HepG2 (cell line): ENCODE measurements around the gene NUDT15. TPM values are rescaled to one million over a fixed set of nuclear protein-coding genes. Genes with fewer than 3 reads are reported as not detected.
A peak's percentile ranks its signal among the peaks of the same experiment; 100 is the strongest.

ENCODE experiments used
- AHR ChIP-seq: IDR thresholded peaks from 2 replicates; pipeline ENCODE4 v1.6.1; 2018; ENCODE audit warnings: missing genetic modification reagents, missing compliant biosample characterization
- CBX1 ChIP-seq: IDR thresholded peaks from one replicate; pipeline ENCODE4 v1.6.1; 2016; ENCODE audit warnings: antibody characterized with exemption, low read depth
- CTCF ChIP-seq: sonication (generic); formaldehyde crosslinking; IDR thresholded peaks from 2 replicates; pipeline ENCODE4 v1.5.0; 2020; ENCODE audit warnings: mild to moderate bottlenecking, missing genetic modification reagents, moderate library complexity
- EEA1 ChIP-seq: sonication (generic); formaldehyde crosslinking; IDR thresholded peaks from 2 replicates; pipeline ENCODE4 v1.5.1; 2020; ENCODE audit warnings: mild to moderate bottlenecking, missing genetic modification reagents, borderline replicate concordance
- FOXJ3 ChIP-seq: sonication (generic); formaldehyde crosslinking; IDR thresholded peaks from 2 replicates; pipeline ENCODE4 v1.4.0; 2020; ENCODE audit warnings: missing genetic modification reagents, mild to moderate bottlenecking, borderline replicate concordance
- HMG20A ChIP-seq: IDR thresholded peaks from 2 replicates; pipeline ENCODE4 v1.6.1; 2016; ENCODE audit warnings: borderline replicate concordance
- HNRNPK ChIP-seq: fragments of 200-400 bp; formaldehyde crosslinking; IDR thresholded peaks from 2 replicates; pipeline ENCODE4 v1.6.1; 2018; ENCODE audit warnings: low read length, low read depth, moderate library complexity, mild to moderate bottlenecking; ENCODE audit not compliant: poor library complexity, severe bottlenecking
- HOXD1 ChIP-seq: sonication (generic); formaldehyde crosslinking; IDR thresholded peaks from 2 replicates; pipeline ENCODE4 v1.5.0; 2020; ENCODE audit warnings: missing genetic modification reagents
- JUND ChIP-seq: sonication (generic); formaldehyde crosslinking; IDR thresholded peaks from 2 replicates; pipeline ENCODE4 v1.8.0; 2022; ENCODE audit warnings: mild to moderate bottlenecking, missing genetic modification reagents
- MLLT10 ChIP-seq: sonication (generic); formaldehyde crosslinking; IDR thresholded peaks from 2 replicates; pipeline ENCODE4 v1.4.0; 2020; ENCODE audit warnings: missing genetic modification reagents
- MTF1 ChIP-seq: sonication (generic); formaldehyde crosslinking; IDR thresholded peaks from 2 replicates; pipeline ENCODE4 v1.5.0; 2020; ENCODE audit warnings: missing genetic modification reagents
- NFYB ChIP-seq: sonication (generic); formaldehyde crosslinking; IDR thresholded peaks from 2 replicates; pipeline ENCODE4 v1.4.0; 2020; ENCODE audit warnings: missing genetic modification reagents
- PHF8 ChIP-seq: sonication (generic); formaldehyde crosslinking; IDR thresholded peaks from 2 replicates; pipeline ENCODE4 v1.5.0; 2020; ENCODE audit warnings: missing genetic modification reagents
- SNAPC2 ChIP-seq: sonication (generic); formaldehyde crosslinking; IDR thresholded peaks from 2 replicates; pipeline ENCODE4 v1.8.1; 2022; ENCODE audit warnings: mild to moderate bottlenecking, missing genetic modification reagents
- TGIF2 ChIP-seq: IDR thresholded peaks from 2 replicates; pipeline ENCODE4 v1.6.1; 2016; ENCODE audit warnings: control low read depth, missing compliant biosample characterization
- THRA ChIP-seq: sonication (generic); formaldehyde crosslinking; IDR thresholded peaks from 2 replicates; pipeline ENCODE4 v1.4.0; 2020; ENCODE audit warnings: missing genetic modification reagents, borderline replicate concordance
- ZBTB7B ChIP-seq: sonication (generic); formaldehyde crosslinking; IDR thresholded peaks from 2 replicates; pipeline ENCODE4 v1.4.0; 2020; ENCODE audit warnings: missing genetic modification reagents
- ZMYM2 ChIP-seq: sonication (generic); formaldehyde crosslinking; IDR thresholded peaks from 2 replicates; pipeline ENCODE4 v1.8.0; 2022; ENCODE audit warnings: mild to moderate bottlenecking, missing genetic modification reagents
- ZNF274 ChIP-seq: sonication (generic); formaldehyde crosslinking; IDR thresholded peaks from 2 replicates; pipeline ENCODE4 v1.5.1; 2020; ENCODE audit warnings: mild to moderate bottlenecking, missing genetic modification reagents
- ZNF451 ChIP-seq: sonication (generic); formaldehyde crosslinking; IDR thresholded peaks from 2 replicates; pipeline ENCODE4 v1.5.0; 2020; ENCODE audit warnings: mild to moderate bottlenecking, missing genetic modification reagents
- ZNF510 ChIP-seq: sonication (generic); formaldehyde crosslinking; IDR thresholded peaks from 2 replicates; pipeline ENCODE4 v1.4.0; 2020; ENCODE audit warnings: low read depth, mild to moderate bottlenecking, missing genetic modification reagents
- polyA plus RNA-seq, 8 experiments: library from polyadenylated mRNA; depleted of rRNA in 3 of 8; stranded (reverse) in 7 of 8; unstranded in 1 of 8; fragments of >200 nt; fragmentation: Illumina TruSeq in 4 of 8; extraction: Trizol in 4 of 8; gene quantifications; 2 replicates each; pipeline versions ENCODE4 v1.2.1 to v1.2.3, GENCODE V29; 2011 to 2016; ENCODE audit warnings: low read depth in 4 of 8, missing spikeins in 1 of 8, mixed read lengths in 1 of 8; ENCODE audit not compliant: insufficient read depth in 1 of 8
- total RNA-seq, 5 experiments: library from RNA; depleted of rRNA; stranded (reverse); fragments of >200 nt; fragmentation: Illumina TruSeq; extraction: Trizol; gene quantifications; 2 replicates each; pipeline ENCODE4 v1.2.3, GENCODE V29; 2016; ENCODE audit warnings: low read depth in 1 of 5
- TF ChIP-seq, protein P1 (sequence below): sonication (generic); formaldehyde crosslinking; IDR thresholded peaks from 2 replicates; pipeline ENCODE4 v1.8.0; 2022; ENCODE audit warnings: missing genetic modification reagents, mild to moderate bottlenecking, inconsistent platforms, borderline replicate concordance
- TF ChIP-seq, protein P2 (sequence below): sonication (generic); formaldehyde crosslinking; IDR thresholded peaks from 2 replicates; pipeline ENCODE4 v1.5.0; 2020; ENCODE audit warnings: missing genetic modification reagents
- TF ChIP-seq, protein P3 (sequence below): sonication (generic); formaldehyde crosslinking; IDR thresholded peaks from 2 replicates; pipeline ENCODE4 v1.4.0; 2020; ENCODE audit warnings: mild to moderate bottlenecking, missing genetic modification reagents

NUDT15 gene
- total and polyA plus RNA-seq, 2 of the 13 experiments (the other 11 are each of a cell fraction or from before 2014, with no cell fraction given): 21.3 to 47.3 TPM

GRCh38 chr13:48094781-48095502 is 57.4 kb downstream of the NUDT15 start, which contains the start of gene MED4 (continued):
- 0 out of 2 replicates have a peak, but pooled peaks have one; percentile 21 for TF ChIP-seq MTF1 (CRISPR knock-in tag)
- peak; percentile 24; the same call in 1 of the 2 replicates for TF ChIP-seq HMG20A (CRISPR knock-in tag)
- TF ChIP-seq THRA (CRISPR knock-in tag): peak; percentile 74
- peak; percentile 88 for TF ChIP-seq AHR (CRISPR knock-in tag)
- peak; percentile 96 for TF ChIP-seq CTCF (CRISPR knock-in tag)
- peak; percentile 66 for TF ChIP-seq ZNF274 (CRISPR knock-in tag)
- no peak for TF ChIP-seq EEA1
- peak; percentile 63; the same call in 1 of the 2 replicates for TF ChIP-seq HOXD1 (CRISPR knock-in tag)
- TF ChIP-seq JUND (CRISPR knock-in tag): peak; percentile 55; the same call in 1 of the 2 replicates
- 0 out of 2 replicates have a peak, but pooled peaks have one; percentile 35 for TF ChIP-seq NFYB (CRISPR knock-in tag)
- peak; percentile 14 for TF ChIP-seq HNRNPK
- TF ChIP-seq, protein P1, sequence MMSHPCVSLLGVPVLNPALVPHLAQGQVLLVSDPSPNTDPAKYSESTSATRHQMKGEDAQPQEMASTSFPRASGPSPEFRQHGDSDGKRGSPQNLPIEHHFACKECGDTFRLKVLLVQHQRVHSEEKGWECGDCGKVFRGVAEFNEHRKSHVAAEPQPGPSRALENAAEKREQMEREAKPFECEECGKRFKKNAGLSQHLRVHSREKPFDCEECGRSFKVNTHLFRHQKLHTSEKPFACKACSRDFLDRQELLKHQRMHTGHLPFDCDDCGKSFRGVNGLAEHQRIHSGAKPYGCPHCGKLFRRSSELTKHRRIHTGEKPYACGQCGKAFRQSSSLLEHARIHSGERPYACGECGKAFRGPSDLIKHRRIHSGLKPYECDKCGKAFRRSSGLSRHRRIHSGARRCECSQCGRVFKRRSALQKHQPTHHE (CRISPR knock-in tag): peak; percentile 74
- TF ChIP-seq, protein P2, sequence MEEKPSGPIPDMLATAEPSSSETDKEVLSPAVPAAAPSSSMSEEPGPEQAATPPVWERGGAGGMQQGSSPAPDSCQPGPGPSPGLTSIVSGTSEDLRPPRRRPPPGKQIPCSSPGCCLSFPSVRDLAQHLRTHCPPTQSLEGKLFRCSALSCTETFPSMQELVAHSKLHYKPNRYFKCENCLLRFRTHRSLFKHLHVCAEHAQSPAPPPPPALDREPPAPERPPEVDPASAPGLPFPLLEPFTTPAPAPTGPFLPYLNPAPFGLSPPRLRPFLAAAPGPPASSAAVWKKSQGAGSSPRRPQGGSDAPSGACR (CRISPR knock-in tag): peak; percentile 72; the same call in 1 of the 2 replicates
- 0 out of 2 replicates have a peak, but pooled peaks have one; percentile 29 for TF ChIP-seq ZMYM2 (CRISPR knock-in tag)
- peak; percentile 68 for TF ChIP-seq TGIF2 (CRISPR knock-in tag)
- TF ChIP-seq ZNF510: 0 out of 2 replicates have a peak, but pooled peaks have one; percentile 50
- TF ChIP-seq MLLT10 (CRISPR knock-in tag): no peak
- peak; percentile 94 for TF ChIP-seq CBX1
- TF ChIP-seq, protein P3, sequence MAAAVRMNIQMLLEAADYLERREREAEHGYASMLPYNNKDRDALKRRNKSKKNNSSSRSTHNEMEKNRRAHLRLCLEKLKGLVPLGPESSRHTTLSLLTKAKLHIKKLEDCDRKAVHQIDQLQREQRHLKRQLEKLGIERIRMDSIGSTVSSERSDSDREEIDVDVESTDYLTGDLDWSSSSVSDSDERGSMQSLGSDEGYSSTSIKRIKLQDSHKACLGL (CRISPR knock-in tag): peak; percentile 34; the same call in 1 of the 2 replicates
- peak; percentile 93 for TF ChIP-seq PHF8 (CRISPR knock-in tag)
- TF ChIP-seq FOXJ3: peak; percentile 47; the same call in 1 of the 2 replicates
- TF ChIP-seq ZBTB7B (CRISPR knock-in tag): peak; percentile 79; the same call in 1 of the 2 replicates
- 0 out of 2 replicates have a peak, but pooled peaks have one; percentile 29 for TF ChIP-seq ZNF451
- TF ChIP-seq SNAPC2 (CRISPR knock-in tag): no peak
